ENCODE measurements around the gene SLC4A1AP. TPM values are rescaled to one million over a fixed set of nuclear protein-coding genes. Genes with fewer than 3 reads are reported as not detected.

Gene SLC4A1AP
- total and polyA plus RNA-seq, 2 experiments from 2014 or later: 24.3 to 29.2 TPM

GRCh38 chr2:27705851-27706622 is 42.3 kb downstream of the SLC4A1AP start:
- peak overlapping the region; percentile 84; the same call in 1 of the 2 replicates for H3K27ac Mint-ChIP-seq
- H2AFZ ChIP-seq: peak overlapping the region; percentile 52; the same call in 1 of the 2 replicates
- peaks cover 5% of the 10 kb centered on the region for H3K27me3 Mint-ChIP-seq (ENCODE audit: insufficient read depth, low read depth, poor library complexity)

GRCh38 chr2:27707462-27708256 is 44.0 kb downstream of the SLC4A1AP start:
- Histone ChIP-seq H4K20me1 (replicated peaks; ENCODE audit: insufficient read depth) (no peaks in the 10 kb centered on the region), H3K4me3 (no peak overlapping the region), H3K79me2 (replicated peaks; ENCODE audit: insufficient read depth) (no peaks in the 10 kb centered on the region), H3K4me1 (ENCODE audit: insufficient read depth) (peaks cover 10% of the 10 kb centered on the region), H3F3A (replicated peaks; ENCODE audit: low read depth) (no peaks in the 10 kb centered on the region), H3K4me2 (no peak overlapping the region), H3K36me3 (ENCODE audit: insufficient read depth) (no peaks in the 10 kb centered on the region), H3K27me3 (ENCODE audit: insufficient read depth) (no peaks in the 10 kb centered on the region), H3K27ac (ENCODE audit: low read depth) (no peak overlapping the region), H2AFZ (no peak overlapping the region), H3K9me2 (ENCODE audit: insufficient read depth) (no peaks in the 10 kb centered on the region)
- ATAC-seq (no peak), DNase-seq (ENCODE audit: low spot score) (no peak)
- Mint-ChIP-seq H3K36me3 (ENCODE audit: low read depth) (no peaks in the 10 kb centered on the region; the same call in 2 of the 3 replicates), H3K4me1 (peaks cover 9% of the 10 kb centered on the region; the same call in 2 of the 3 replicates), H3K4me3 (no peak overlapping the region), H3K9me3 (no peaks in the 10 kb centered on the region; the same call in 2 of the 3 replicates), H3K27me3 (ENCODE audit: insufficient read depth, low read depth, poor library complexity) (peaks cover 5% of the 10 kb centered on the region), H3K27ac (no peak overlapping the region)
- no peak for TF ChIP-seq ZNF114 (CRISPR knock-in tag; IDR thresholded peaks at IDR 0.05)
- TF ChIP-seq EZH2phosphoT487 (IDR thresholded peaks at IDR 0.05; ENCODE audit: unreplicated experiment): no peak
- no peak for TF ChIP-seq CTCF (conservative IDR thresholded peaks at IDR 0.05; ENCODE audit: low read depth in 2 of 2)
- TF ChIP-seq JUNB (IDR thresholded peaks at IDR 0.05; ENCODE audit: unreplicated experiment): no peak
- TF ChIP-seq NANOG (IDR thresholded peaks at IDR 0.05; ENCODE audit: borderline replicate concordance): no peak
- TF ChIP-seq REST (IDR thresholded peaks at IDR 0.05; ENCODE audit: unreplicated experiment): no peak

More at GRCh38 chr2:27705851-27706622, 42.3 kb downstream of the SLC4A1AP start:
- Histone ChIP-seq H3K9me2 (ENCODE audit: insufficient read depth) (no peaks in the 10 kb centered on the region), H3K4me1 (ENCODE audit: insufficient read depth) (peaks cover 10% of the 10 kb centered on the region), H3K4me3 (no peak overlapping the region), H3K27ac (ENCODE audit: low read depth) (no peak overlapping the region), H3K27me3 (ENCODE audit: insufficient read depth) (no peaks in the 10 kb centered on the region), H3K4me2 (no peak overlapping the region), H3F3A (replicated peaks; ENCODE audit: low read depth) (no peaks in the 10 kb centered on the region), H3K36me3 (ENCODE audit: insufficient read depth) (no peaks in the 10 kb centered on the region), H4K20me1 (replicated peaks; ENCODE audit: insufficient read depth) (no peaks in the 10 kb centered on the region), H3K79me2 (replicated peaks; ENCODE audit: insufficient read depth) (no peaks in the 10 kb centered on the region)
- DNase-seq (ENCODE audit: low spot score) (no peak), ATAC-seq (no peak)
- no peaks in the 10 kb centered on the region for H3K9me3 Mint-ChIP-seq
- H3K36me3 Mint-ChIP-seq (ENCODE audit: low read depth): no peaks in the 10 kb centered on the region
- H3K4me3 Mint-ChIP-seq: no peak overlapping the region
- peaks cover 9% of the 10 kb centered on the region; the same call in 2 of the 3 replicates for H3K4me1 Mint-ChIP-seq
- TF ChIP-seq ZNF331 (CRISPR knock-in tag; IDR thresholded peaks at IDR 0.05; ENCODE audit: low read depth) (no peak), CREB1 (CRISPR knock-in tag; IDR thresholded peaks at IDR 0.05; ENCODE audit: low read depth) (no peak), ETS1 (IDR thresholded peaks at IDR 0.05) (no peak), CTCF (conservative IDR thresholded peaks at IDR 0.05; ENCODE audit: low read depth in 2 of 2) (no peak), EZH2phosphoT487 (IDR thresholded peaks at IDR 0.05; ENCODE audit: unreplicated experiment) (no peak), POLR2AphosphoS5 (IDR thresholded peaks at IDR 0.05; ENCODE audit: low read depth) (no peak)

All from GM23338 (cell line).